GM23248 (cell line): ENCODE results near the gene CDX2.

Source experiments
- EZH2 ChIP-seq: fragments of 200-600 bp; sonication (generic); IDR thresholded peaks from 2 replicates; pipeline ENCODE4 v1.6.1; 2018; ENCODE audit warnings: antibody characterized with exemption, mild to moderate bottlenecking; ENCODE audit not compliant: insufficient read depth, poor library complexity, severe bottlenecking
- EZH2phosphoT487 ChIP-seq: fragments of 200-600 bp; sonication (generic); IDR thresholded peaks from 2 replicates; pipeline ENCODE4 v1.6.1; 2018; ENCODE audit warnings: antibody characterized with exemption, moderate library complexity, mild to moderate bottlenecking, low read depth; ENCODE audit not compliant: insufficient read depth

GRCh38 chr13:27985600-27985999 lies 16.5 kb upstream of the CDX2 start:
- no peak for TF ChIP-seq EZH2
- no peak for TF ChIP-seq EZH2phosphoT487
